ENCODE results near the gene ZNF746.

Gene ZNF746

DNA sequence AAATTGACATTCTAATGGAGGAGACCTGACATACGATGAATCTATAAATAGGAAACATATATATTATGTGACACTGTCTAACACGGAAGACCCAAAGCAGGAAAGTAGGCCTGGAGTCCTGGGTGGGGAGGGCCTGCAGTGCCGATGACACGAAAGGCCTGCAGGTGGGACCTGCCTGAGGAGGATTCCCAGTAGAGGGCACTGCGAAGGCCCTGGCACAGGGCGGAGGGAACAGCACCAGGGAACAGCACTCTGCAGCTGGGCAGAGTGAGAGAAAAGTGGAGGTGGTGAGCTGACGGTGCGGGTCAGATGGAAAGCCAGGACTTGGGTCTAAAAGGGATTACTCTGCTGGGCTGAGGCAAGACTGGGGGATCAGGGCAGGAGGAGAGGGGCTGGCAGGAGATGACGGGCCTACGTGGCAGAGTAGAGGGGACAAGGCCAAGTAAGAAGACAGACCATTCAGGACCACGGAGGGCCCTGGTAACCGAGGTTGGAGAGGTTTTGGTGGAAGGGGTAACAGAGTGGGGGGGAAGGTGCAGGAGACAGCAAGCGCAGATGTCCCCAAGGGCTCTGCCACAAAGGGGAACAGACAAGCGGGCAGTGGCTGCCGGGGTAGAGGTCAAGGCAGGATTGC lies 8.1 kb downstream of the ZNF746 start:
- DNase-seq, result no peak

DNA sequence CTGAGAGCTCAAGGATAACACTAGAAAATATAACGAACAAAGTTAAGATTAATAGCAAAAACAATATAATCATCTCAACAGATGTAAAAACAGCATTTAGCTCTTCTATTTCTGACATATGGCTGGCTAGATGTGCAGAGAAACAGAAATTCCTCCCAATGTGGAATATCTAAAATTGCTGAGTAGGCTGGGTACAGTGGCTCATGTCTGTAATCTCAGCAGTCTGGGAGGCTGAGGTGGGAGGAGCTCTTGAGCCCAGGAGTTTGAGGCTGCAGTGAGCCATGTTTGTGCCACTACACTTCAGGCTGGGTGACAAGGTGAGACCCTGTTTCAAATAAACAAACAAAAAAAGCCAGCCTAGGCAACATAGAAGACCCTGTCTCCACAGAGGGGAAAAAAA lies 18.0 kb downstream of the ZNF746 start:
- DNase-seq, result no peak

DNA sequence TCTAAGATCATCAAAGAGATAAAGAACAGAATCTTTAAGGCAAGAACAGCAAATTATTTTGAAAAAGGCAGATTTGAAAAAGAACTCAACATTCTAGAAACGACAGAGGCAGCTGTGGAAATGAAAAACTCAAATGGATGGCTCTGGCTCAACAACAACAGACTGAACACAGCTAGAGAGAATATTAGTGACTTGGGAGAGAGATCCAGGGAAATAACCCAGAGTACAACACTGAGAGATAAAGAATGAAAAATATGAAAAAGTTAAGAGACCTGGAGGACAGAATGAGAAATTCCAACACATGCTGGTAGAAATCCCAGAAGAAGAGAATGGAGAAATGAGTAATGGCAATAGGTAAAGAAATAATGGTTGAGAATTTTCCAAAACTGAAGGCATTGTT lies 18.9 kb downstream of the ZNF746 start:
- no peak for DNase-seq

DNA sequence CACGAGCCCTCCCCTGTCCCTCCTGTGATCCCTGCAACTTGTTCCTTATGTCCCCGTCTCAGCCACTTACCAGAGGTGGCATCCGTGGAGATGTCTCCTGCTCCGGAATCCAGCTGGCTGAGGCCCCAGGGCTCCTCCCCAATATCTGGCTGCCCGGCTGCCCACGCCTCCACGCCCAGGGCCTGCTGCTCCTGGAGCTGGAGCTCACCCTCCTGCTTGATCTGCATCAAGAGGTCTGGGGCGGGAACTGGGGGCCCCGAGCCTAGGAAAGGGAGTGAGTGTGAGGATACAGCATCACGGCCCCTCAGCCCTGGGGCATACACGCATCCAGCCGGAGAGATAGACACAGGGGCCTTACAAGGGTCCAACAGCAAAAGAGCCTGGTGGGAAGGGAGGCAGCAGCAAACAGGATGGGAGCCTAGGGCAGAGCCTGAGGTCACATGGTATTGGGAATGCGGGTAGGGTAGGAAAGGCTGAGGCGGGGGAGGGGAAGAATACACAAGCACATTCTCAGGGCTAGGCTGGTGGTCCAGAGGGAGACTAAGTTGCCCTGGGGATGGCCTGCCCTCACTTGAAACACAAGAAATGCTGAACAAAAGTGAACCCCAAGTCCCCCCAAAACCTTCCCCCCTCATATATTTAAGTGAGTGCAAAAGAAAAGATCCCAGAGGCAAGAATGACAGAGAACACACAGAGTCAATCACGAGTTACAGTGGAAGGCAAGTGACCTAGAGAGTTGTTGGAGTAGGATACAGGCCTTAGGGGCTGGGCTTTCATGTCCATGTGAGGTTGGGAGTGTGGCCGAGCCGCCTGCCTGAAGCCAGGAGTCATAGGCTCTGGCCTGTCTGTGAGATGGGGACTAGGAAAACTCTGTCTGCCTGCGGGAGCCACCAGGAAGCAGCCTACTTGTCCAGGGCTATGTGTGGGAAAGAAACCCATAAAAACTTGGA lies 19.8 kb downstream of the ZNF746 start:
- DNase-seq, result no peak

DNA sequence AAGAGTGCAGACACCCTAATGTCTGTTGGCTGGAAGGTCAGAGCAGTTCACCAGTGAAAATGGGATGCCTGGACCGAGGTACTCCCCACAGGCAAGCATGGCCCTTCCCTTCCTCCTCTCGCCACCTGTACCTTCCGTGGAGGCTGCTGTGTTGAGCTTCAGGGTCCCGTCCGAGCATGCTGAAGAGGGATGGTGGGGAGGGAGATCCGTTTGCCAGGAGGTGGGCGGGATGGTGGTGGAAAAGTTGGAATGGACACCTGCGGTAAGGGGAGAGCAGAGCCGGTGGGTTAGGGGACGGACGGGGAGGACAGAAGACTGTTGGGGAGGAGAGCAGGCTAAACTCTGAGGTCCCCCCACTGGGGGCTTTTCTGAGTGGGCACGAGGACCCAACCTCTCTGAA lies 20.8 kb downstream of the ZNF746 start:
- no peak for DNase-seq

DNA sequence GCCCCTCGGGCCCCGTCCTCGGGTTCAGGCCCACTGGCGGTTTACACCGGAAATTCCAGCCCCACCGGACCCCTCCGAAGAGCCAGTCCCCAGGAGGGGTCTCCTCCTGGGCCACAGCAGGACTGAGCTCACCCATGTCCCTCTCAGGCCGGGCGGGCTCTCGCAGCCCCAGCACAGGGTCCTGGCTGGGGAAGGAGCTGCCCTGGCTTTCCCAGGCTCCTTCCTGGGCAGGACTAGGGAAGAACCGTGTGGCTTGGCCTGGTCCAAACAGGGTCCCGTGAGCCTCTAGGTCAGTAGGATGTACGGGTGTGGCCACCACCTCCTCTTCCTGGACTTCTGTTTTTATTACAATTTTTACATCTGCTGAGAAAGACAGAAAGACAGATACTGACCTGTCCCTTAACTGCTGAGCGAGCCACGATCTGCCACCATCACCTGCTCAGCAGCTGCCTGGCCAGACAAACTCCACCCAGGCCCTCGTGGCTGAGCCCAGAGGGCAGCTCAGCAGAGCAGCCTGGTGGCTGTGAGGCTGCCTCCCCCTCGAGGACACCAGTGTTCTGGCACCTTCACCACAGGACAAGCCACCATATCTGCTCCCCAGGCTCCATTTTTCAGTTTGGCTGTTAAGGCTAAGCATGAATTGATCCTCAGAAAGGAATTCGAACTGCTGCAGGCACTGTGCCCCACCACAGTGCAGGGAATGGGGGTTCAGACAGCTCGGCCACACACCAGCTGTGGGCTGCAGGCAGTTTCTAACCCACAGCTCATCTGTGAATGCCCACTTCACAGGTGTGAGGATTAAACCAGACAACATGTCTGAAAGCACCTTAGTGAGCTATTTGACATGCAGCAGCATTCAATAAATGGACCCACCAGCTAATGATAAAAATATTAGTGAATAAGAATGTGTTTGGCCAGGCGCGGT lies 22.2 kb downstream of the ZNF746 start:
- no peak for DNase-seq

DNA sequence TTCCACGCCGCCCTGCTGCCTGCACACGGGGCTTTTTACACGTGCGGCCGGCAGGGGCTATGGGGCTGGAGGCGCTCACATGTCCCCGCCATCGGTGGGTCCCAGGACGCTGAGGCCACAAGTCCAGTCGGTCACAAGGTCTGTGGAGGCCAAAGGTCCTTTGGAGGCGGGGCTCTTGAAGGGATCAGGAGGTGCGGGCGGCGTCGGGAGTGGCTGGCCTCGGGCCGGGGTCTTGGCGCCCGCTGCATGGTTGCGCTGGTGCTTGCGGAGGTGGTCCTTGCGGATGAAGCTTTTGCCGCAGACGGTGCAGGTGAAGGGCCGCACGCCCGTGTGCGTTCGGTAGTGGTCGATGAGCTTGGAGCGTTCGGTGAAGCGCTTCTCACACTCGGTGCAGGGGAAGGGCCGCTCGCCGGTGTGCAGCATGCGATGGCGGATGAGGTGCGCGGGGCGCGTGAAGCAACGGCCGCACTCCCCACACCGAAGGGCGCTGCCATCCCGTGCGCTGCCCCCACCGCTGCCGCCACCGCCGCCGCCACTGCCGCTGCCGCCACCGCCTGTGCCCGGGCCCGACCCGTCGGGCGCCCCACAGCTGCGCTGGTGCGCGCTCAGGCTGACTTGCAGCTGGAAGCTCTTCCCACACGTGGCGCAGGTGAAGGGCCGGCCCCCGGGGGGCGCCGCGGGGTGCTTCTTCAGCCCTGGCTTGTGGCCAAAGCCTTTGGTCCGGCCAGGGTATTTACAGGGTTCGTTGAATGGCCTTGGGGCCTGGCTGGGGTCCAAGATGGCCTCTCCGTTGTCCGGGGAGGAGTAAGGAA lies 23.1 kb downstream of the ZNF746 start:
- no peak for DNase-seq

DNA sequence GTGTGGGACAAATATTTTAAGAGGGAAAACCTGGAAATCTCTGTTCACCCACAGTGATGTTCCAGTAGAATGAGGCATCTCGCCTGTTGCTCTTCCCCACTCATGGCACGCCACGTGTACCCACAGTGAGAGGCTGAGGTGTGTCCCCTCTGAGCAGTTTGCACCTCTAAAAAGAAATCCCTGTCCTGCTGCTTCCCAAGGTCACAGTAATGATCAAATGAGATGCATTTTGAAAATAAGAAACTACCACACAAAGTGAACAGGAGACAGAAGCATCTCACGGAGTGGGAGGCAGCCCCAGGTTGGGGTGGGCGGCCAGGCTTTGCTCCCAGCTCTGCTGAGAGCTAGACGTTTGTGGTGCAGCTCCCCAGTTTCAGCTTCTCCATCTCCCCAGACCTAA lies 24.4 kb downstream of the ZNF746 start:
- DNase-seq, result no peak

DNA sequence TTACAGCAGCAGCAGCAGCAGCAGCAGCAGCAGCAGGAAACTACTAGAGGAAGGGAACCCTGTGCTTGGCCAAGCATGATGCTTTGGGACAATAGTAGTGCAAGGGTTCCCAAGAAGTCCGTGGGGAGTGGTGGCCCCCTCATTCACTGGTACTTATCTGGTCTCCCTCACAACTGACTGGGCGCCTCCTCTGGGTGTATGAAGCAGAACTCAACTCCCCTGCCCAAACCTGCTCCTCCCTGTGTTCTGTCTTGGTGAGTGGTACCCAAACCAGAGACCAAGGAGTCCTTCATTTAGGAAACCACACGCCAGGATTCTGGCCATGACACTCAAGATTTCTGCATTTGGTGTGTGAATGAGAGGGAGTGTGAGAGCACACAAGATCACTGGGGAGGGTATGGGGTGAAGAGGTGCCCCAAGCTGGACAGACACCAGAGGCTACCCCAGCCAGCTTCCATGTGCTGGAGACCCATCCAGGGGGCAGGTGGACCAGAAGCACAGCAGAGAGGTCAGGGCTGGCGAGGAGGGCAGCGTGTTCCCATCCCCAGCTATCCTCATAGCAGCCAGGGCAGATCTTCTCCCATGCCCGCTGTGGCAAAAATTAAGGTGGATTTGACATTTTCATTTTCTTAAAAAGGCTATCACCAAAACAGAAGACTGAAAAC lies 26.2 kb downstream of the ZNF746 start:
- no peak for DNase-seq

DNA sequence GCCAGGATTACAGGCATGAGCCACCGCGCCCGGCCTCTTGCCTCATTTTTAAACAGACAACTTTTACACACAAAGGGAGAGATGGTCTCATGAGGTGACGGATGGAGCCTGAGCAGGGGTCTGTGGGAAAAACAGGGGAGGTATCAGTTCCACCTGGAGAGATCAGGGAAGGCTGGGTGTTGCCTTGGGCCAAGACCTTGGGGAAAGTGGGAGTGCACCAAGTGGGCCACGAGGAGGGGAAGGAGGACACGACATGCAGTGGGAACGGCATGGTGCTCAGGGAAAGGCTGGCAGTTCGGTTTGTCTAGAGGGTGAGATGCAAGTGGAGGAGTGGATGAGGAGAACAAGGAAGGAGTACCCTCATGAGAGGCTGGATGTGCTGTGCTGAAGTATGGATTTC lies 27.8 kb downstream of the ZNF746 start:
- no peak for DNase-seq

DNA sequence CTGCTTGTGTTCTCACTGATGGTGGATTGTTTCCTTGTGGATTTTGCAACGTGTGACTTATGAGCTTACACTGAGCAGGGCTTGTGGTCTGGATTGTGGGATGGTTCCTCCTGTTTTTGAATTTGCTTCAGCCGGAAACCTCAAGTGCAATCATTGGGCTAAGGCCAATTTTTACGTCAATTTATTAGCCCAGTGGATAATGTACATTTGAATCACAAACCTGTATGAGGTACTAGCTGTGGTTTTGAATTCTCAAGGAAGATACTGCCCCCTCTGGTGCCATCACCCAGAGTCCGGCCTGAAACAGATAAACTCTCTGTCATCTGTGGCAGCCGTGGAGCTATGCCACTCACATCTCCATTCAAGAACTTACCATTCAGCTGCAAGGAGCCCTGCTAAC lies 29.4 kb downstream of the ZNF746 start:
- DNase-seq, result no peak

DNA sequence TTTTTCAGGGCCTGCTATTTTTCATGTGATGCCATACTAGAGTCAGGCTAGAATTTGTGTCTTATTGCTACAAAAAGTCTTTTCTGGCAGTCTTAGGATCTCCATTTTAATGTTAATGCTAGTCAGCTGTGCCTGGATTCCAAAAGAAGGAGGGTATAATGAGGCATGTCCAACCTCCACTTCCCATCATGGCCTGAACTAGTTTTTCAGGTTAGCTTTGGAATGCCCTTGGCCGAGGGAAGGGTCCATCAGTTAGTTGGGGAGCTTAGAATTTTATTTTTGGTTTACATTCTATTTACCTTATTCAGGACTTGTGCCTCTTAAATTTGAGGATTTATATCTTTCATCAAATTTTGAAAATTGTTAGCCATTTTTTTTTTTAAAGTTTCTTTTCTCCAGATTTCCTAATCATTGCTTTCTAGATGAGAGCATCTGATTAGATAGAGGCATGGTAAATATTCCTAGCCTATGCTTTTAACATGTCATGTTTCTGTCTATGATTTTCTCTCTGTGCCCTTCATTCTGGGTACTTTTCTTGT lies 30.2 kb downstream of the ZNF746 start:
- DNase-seq, result no peak

DNA sequence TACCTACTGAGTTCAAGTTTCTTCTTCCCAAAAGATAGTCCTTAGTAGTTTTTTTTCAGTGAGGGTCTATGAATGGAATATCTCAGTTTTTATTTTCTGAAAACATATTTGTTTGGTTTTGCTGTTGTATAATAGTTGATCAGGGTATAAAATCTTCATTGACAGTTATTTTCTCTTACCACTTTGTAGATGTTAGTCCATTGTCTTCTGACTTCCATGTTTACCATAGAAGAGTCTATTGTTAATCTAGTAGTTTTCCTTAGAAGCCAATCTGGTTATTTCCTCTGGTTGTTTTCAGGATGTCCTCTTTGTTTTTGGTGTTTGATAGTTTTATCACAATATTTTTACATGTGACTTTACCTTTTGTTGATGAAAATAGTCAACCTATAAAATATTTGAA lies 31.2 kb downstream of the ZNF746 start:
- no peak for DNase-seq

DNA sequence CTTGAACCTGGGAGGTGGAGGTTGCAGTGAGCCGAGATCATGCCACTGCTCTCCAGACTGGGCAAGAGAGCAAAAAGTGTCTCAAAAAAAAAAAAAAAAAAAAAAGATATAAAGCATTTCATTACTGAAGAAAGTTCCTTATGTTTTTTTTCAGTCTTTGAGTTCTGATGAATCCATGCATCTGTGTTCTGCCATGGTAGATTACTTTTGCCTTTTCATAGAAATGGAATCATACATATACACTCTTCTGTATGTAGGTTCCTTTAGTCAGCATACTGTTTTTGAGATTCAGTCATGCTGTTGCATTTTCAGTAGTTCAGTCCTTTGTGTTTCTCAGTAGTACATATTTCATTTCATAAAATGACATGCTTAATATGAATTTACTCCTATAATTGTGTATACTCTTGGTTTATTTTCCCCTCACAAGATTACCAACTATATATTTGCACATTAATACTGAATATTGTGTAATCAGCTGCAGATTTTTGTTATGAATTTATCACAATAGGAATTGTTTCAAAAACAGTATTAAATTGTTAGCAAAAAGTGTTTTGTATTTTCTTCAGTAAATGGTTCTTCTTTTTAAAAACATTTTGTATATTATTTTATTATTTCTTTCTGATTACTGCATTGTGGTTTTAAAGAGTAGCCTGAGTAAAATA lies 34.0 kb downstream of the ZNF746 start:
- no peak for DNase-seq

DNA sequence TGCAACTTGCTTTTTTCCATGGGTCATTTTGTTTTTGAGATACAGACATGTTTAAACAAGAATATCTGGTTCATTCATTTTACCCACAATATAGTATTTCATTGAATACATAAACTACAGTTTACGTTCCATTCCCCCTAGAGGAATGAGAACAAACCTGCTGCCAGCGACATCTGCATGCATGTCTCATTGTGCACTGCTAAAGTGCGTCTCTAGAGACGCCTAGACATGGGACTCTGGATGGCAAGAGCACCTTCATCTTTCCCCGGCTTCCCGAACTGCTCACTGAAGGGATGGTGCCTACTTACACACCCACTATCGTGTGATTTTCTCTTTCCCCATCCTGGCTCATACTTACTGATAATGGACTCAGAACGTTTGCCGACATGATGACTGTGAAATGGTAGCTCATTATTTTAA lies 35.5 kb downstream of the ZNF746 start:
- DNase-seq, result no peak

DNA sequence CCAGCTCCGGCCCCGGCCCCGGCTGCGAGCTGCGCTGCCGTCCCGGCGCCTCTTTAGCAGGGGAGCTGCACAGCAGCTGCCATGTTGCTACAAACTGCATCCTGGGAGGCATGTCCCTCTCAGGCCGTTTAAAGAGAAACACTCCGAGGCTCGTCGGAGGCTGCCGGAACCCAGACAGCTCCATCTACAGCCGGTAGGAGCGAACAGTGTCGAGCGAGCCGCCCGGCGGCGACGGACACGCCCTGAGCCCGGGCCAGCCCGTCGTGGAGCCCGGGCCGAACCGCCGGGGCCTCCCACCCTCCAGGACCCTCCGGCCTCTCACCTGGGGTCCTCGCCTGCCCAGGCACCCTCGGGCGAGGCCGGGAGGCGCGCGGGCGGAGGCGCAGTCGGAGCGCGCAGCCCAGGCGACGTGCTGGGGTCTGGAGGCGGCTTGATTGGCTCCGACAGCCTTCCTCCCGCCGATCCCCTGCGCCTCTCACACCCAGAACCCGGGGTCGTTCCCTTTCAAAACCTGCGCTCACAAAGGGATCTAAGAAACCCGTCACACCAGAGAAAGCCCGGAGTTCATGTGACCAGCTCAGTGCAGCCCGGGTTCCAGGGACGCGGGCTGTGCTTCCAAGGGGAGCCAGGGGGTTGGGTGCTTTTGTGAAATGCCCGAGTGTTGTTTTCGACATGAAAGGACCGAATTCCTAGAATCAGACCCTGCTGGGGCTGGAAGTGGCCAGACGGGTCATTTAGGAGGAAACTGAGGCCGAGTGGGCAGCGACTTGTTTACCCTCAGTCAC lies 36.9 kb downstream of the ZNF746 start, which contains the start of gene ZNF777:
Gene ZNF777, minus strand, starts transcription at position 570 of the 785 bp plus-strand sequence. CDS start 5,040 bp downstream, outside the sequence.
- DNase-seq, result peak; percentile 87

DNA sequence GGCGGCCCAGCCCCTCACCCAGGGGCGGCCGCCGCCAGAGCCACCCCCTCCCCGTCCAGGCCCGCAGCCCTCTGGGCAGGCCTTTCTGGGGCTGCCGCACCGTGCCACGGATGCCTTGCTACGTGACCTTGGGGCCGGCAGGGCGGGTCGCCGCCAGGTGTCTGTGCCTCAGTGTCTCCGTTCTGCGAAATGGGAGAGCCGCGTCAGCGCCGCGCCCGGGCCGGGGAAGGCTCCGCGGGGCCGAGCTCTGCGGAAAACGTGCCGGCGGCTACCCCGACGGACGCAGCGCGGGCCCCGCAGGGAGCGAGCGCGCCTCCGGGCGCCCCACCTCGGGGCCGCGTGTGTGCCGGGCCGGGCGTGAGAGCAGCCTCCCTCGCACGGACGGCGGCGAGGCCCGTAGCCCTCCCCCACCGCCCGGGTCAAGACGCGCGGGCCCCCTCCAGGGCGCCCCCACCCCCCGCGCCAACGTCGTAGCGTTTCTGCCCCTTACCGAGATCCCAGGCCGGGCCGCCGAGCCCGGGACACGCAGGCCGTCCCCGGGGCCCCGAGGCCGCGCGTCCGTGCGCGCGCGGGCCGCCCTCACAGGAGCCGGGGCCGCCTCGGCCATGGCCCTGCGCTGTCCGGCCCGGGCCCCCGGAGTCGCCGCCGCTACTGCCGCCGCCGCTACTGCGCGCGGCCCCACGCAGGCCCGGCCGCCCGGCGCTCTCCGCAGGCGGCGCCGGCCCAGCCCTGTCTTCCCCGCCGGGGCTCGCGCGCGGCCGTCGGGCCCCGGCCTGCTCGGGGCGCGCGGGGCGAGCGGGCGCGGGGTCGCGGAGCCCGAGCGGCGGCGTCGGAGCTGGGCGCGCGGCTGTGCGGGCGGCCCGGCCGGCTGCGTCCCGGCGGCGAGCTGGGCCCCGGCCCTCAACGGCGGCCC lies 37.8 kb downstream of the ZNF746 start:
- no peak for DNase-seq

DNA sequence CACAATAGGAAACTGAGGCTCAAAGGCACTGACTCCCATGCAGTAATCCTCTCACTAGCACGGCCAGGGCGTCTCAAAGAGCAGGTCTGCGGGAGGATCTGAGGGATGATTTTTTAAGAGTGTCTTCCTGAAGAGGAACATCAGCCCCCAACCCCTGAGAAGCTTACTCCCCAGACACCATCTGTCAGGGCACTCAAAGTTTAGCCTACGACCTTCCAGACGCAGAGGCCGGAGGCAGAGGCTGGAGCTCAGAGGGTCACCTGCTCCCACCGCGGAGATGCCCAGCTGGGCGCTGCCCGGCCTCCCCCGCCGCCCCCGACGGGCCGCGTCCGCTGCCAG lies 38.4 kb downstream of the ZNF746 start:
- no peak for DNase-seq

DNA sequence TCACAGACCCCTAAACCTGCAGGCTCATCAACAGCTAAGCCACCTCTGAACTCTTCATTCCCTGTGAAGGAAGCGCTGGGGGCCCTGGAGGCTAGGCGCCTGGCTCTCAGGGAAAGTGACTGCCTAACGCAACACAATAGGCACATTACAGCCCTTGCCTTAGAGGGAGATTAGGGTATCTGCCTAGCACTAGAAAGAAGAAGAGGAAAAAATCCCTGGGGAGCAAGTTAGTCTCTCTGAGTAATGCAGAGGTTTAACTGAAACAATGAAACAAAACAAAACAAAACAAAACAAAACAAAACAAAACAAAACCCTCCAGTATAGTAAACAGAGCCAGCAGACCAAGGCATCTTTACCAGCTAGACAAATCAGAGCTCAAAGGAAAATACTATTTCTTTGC lies 39.4 kb downstream of the ZNF746 start:
- no peak for DNase-seq

Measured in CD4-positive, alpha-beta T cell treated with Interleukin-4 for 4 hours (primary cell).